Thoracic aorta (tissue), 2 donors: ENCODE measurements around the gene VPS11. TPM values are rescaled to one million over a fixed set of nuclear protein-coding genes. Genes with fewer than 3 reads are reported as not detected.

Source experiments
- ATAC-seq: fragments of 150-250 bp; one replicate; pipeline ENCODE4 v1.8.0; 2017; ENCODE audit warnings: low read depth; ENCODE audit not compliant: insufficient number of reproducible peaks, low FRiP score
- DNase-seq: peaks from one replicate; pipeline ENCODE4 v3.0.0-alpha.2; 2020; ENCODE audit warnings: low spot score
- H3K27ac ChIP-seq, 2 donors: fragments of 200-600 bp; sonication (generic); 1 replicate in 1 of 2; 2 replicates in 1 of 2; pipeline ENCODE4 v1.5.1; 2016; ENCODE audit warnings: mild to moderate bottlenecking in 2 of 2, moderate library complexity in 2 of 2
- H3K27me3 ChIP-seq: fragments of 200-600 bp; sonication (generic); replicated peaks from 2 replicates; pipeline ENCODE4 v1.6.0; 2016; ENCODE audit warnings: mild to moderate bottlenecking; ENCODE audit not compliant: insufficient read depth
- H3K36me3 ChIP-seq: fragments of 200-600 bp; sonication (generic); one replicate; pipeline ENCODE4 v1.5.1; 2016
- H3K4me1 ChIP-seq, 2 donors: fragments of 200-600 bp; sonication (generic); 1 replicate in 1 of 2; 2 replicates in 1 of 2; pipeline versions ENCODE4 v1.5.1 to v1.6.0; 2016; ENCODE audit warnings: low read depth in 2 of 2, mild to moderate bottlenecking in 1 of 2; ENCODE audit not compliant: control insufficient read depth in 1 of 2
- H3K4me3 ChIP-seq: fragments of 200-600 bp; sonication (generic); 2 replicates; pipeline ENCODE4 v1.5.1; 2016; ENCODE audit warnings: mild to moderate bottlenecking
- H3K9me3 ChIP-seq: fragments of 200-600 bp; sonication (generic); 2 replicates; pipeline ENCODE4 v1.5.1; 2016
- total RNA-seq, 2 donors: library from RNA; depleted of rRNA; stranded (reverse); fragments of >200 nt; gene quantifications; one replicate each; pipeline versions ENCODE4 v1.1.0 to v1.2.3, GENCODE V29; 2016
- TF ChIP-seq, protein P1 (sequence below): fragments of 200-600 bp; sonication (generic); IDR thresholded peaks from one replicate; pipeline ENCODE4 v1.5.1; 2019; ENCODE audit warnings: antibody characterized with exemption

Gene VPS11
- total RNA-seq, 2 donors from 2014 or later = 32.0 to 35.3 TPM

DNA sequence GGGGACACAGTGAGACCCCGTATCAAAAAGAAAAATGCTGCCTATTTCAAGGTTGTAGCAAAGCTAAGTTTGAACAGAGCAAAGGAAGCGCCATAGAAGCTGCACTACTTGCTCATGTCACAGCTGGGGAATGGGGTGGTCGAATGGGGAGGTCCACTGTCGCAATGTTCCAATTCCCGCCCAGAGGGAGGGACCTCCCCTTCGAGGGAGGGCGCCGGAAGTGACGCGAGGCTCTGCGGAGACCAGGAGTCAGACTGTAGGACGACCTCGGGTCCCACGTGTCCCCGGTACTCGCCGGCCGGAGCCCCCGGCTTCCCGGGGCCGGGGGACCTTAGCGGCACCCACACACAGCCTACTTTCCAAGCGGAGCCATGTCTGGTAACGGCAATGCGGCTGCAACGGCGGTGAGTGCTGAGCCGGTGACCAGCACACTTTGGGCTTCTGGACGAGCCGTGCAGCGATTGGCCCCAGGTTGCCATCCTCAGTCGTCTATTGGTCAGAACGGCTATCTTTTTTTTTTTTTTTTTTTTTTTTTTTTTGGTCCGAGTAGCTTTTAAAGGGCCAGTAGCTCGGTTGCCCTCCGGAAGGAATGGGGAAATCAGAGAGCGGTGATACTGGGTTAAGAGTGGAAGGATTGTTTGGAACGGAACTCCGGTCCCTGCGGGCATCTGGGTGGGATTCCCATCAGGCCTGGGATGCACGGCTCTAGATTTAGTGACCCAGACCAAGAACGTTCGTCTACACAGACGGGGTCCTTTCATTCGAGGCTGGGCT is 17.2 kb downstream of the VPS11 start, which contains the start of gene HMBS:
Gene HMBS, plus strand, starts transcription at position 219 of the 774 bp plus-strand sequence. Its CDS starts 153 bp downstream, at position 372.
- H3K4me1 ChIP-seq = peaks cover 5 to 15% of the 10 kb centered on the region in 2 donors
- peak within 1 kb of the TSS; percentile 94 for H3K4me3 ChIP-seq
- peak; percentile 95 for ATAC-seq
- H3K9me3 ChIP-seq = no peaks in the 10 kb centered on the region
- peak within 1 kb of the TSS; percentile 80 to 89 for H3K27ac ChIP-seq
- H3K27me3 ChIP-seq = no peaks in the 10 kb centered on the region
- peaks cover 17% of the 10 kb centered on the region for H3K36me3 ChIP-seq
- TF ChIP-seq, protein P1, sequence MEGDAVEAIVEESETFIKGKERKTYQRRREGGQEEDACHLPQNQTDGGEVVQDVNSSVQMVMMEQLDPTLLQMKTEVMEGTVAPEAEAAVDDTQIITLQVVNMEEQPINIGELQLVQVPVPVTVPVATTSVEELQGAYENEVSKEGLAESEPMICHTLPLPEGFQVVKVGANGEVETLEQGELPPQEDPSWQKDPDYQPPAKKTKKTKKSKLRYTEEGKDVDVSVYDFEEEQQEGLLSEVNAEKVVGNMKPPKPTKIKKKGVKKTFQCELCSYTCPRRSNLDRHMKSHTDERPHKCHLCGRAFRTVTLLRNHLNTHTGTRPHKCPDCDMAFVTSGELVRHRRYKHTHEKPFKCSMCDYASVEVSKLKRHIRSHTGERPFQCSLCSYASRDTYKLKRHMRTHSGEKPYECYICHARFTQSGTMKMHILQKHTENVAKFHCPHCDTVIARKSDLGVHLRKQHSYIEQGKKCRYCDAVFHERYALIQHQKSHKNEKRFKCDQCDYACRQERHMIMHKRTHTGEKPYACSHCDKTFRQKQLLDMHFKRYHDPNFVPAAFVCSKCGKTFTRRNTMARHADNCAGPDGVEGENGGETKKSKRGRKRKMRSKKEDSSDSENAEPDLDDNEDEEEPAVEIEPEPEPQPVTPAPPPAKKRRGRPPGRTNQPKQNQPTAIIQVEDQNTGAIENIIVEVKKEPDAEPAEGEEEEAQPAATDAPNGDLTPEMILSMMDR = no peak
- peak; percentile 80 for DNase-seq

DNA sequence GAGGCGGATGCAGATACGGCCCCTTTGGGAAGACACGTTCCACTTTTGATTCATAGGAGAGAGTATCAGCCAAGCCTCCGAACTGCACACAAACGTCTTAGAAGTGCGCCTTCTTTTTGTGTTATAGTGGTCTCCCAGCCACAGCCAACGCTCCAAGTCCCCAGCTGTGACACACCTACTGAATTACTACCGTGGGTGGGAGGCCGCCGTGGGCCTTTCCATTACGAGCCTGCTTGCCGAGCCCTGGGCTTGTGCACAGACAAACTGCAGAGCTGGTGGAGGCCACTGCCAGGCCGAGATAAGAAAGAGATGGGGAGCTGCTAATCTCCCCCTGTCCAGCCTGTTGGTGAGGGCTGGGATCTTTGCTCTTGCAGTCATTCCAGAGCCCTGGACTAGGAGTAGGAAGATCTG is 17.8 kb downstream of the VPS11 start:
- peaks cover 13% of the 10 kb centered on the region for H3K36me3 ChIP-seq
- no peaks in the 10 kb centered on the region for H3K27me3 ChIP-seq
- no peaks in the 10 kb centered on the region for H3K9me3 ChIP-seq
- no peak for ATAC-seq
- peak overlapping the region; percentile 80 to 89 for H3K27ac ChIP-seq
- peaks cover 5 to 15% of the 10 kb centered on the region in 2 donors for H3K4me1 ChIP-seq
- no peak for DNase-seq
- TF ChIP-seq, protein P1 = no peak
- H3K4me3 ChIP-seq = peak overlapping the region; percentile 94

DNA sequence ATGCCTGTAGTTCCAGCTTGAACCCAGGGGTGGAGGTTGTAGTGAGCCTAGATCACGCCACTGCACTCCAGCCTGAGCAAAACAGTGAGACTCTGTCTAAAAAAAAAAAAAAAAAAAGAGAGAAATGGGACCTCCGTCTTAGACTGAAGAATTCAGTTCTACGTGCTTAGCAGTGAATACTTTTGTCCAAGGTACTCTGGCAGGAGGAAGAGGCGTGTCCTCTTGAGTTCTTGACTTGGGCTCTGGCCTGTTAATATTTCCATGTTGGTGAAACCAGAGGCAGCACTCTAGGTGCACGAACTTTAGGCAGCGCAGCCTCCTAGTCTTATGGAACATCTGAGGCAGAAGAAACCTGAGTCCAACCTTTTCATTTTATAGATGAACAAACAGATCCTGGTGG is 19.5 kb downstream of the VPS11 start:
- TF ChIP-seq, protein P1 = no peak

DNA sequence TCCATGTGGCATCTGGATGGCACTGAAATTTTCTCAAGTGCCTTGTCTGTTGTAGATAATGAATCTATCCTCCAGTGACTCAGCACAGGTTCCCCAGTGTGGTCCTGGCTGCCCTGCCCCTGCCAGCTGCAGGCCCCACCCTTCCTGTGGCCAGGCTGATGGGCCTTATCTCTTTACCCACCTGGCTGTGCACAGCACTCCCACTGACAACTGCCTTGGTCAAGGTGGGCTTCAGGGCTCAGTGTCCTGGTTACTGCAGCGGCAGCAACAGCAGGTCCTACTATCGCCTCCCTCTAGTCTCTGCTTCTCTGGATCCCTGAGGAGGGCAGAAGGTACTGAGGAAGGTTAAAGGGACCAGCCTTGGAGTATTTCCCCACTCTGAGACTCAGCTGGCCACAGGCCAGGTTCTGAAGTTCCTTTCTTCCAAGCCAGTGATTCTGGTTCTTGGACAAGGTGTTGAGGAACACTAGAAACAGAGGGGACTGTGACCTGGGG is 20.2 kb downstream of the VPS11 start:
- Histone ChIP-seq H3K27me3 (no peaks in the 10 kb centered on the region), H3K27ac (no peak overlapping the region), H3K4me3 (no peak overlapping the region), H3K4me1 (peaks cover 6 to 22% of the 10 kb centered on the region in 2 donors), H3K9me3 (no peaks in the 10 kb centered on the region), H3K36me3 (no peaks in the 10 kb centered on the region)
- no peak for DNase-seq
- TF ChIP-seq, protein P1 = no peak
- no peak for ATAC-seq

More for the DNA sequence above, 19.5 kb downstream of the VPS11 start:
- no peak overlapping the region for H3K27ac ChIP-seq
- H3K4me3 ChIP-seq = no peak overlapping the region
- DNase-seq = no peak
- no peaks in the 10 kb centered on the region for H3K9me3 ChIP-seq
- no peak for ATAC-seq
- H3K36me3 ChIP-seq = no peaks in the 10 kb centered on the region
- peaks cover 5 to 15% of the 10 kb centered on the region in 2 donors for H3K4me1 ChIP-seq
- no peaks in the 10 kb centered on the region for H3K27me3 ChIP-seq

DNA sequence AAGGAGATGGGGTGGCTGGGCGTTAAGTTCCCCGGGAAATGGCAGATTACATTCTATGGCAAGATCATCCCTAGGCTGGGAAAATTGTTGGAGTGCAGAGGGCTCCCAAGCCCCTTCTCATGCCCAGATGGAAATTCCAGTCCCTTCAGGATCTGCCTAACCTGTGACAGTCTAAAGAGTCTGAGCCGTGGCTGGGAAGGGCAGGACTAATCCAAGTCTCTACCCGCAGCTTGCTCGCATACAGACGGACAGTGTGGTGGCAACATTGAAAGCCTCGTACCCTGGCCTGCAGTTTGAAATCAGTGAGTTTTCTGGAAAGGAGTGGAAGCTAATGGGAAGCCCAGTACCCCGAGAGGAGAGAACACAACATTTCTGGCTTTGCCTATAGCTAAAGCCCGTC is 20.8 kb downstream of the VPS11 start:
- H3K27ac ChIP-seq = no peak overlapping the region
- no peaks in the 10 kb centered on the region for H3K36me3 ChIP-seq
- no peak overlapping the region for H3K4me3 ChIP-seq
- TF ChIP-seq, protein P1 = no peak
- no peaks in the 10 kb centered on the region for H3K9me3 ChIP-seq
- no peak for ATAC-seq
- no peak for DNase-seq
- peaks cover 12 to 28% of the 10 kb centered on the region in 2 donors for H3K4me1 ChIP-seq
- H3K27me3 ChIP-seq = no peaks in the 10 kb centered on the region
